Measurements from ENCODE around the gene ZNF462.

Gene ZNF462

GRCh38 chr9:106878934-106879333, 16.0 kb downstream of the ZNF462 start:
- no peaks in the 10 kb centered on the region for H3K36me3 ChIP-seq (ENCODE audit: insufficient read depth)
- H3K27ac ChIP-seq = no peak overlapping the region
- peaks cover 4% of the 10 kb centered on the region; the same call in 1 of the 2 replicates for H3K79me2 ChIP-seq (ENCODE audit: insufficient read depth, low read depth)
- H3K27me3 ChIP-seq (ENCODE audit: insufficient read depth, low read depth) = no peaks in the 10 kb centered on the region
- TF ChIP-seq, protein P1, sequence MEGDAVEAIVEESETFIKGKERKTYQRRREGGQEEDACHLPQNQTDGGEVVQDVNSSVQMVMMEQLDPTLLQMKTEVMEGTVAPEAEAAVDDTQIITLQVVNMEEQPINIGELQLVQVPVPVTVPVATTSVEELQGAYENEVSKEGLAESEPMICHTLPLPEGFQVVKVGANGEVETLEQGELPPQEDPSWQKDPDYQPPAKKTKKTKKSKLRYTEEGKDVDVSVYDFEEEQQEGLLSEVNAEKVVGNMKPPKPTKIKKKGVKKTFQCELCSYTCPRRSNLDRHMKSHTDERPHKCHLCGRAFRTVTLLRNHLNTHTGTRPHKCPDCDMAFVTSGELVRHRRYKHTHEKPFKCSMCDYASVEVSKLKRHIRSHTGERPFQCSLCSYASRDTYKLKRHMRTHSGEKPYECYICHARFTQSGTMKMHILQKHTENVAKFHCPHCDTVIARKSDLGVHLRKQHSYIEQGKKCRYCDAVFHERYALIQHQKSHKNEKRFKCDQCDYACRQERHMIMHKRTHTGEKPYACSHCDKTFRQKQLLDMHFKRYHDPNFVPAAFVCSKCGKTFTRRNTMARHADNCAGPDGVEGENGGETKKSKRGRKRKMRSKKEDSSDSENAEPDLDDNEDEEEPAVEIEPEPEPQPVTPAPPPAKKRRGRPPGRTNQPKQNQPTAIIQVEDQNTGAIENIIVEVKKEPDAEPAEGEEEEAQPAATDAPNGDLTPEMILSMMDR (conservative IDR thresholded peaks at IDR 0.05; ENCODE audit: low read depth, low read length) = no peak
- peaks cover 6% of the 10 kb centered on the region for H3K4me1 ChIP-seq (ENCODE audit: low read depth, poor library complexity, severe bottlenecking)
- no peak overlapping the region for H3K4me2 ChIP-seq
- no peak overlapping the region for H2AFZ ChIP-seq (ENCODE audit: low read depth)
- H3K4me3 ChIP-seq (IDR thresholded peaks at IDR 0.05; ENCODE audit: insufficient read depth, low read depth, low read length) = no peak overlapping the region
- no peak overlapping the region for H3K9ac ChIP-seq
- no peaks in the 10 kb centered on the region for H4K20me1 ChIP-seq (ENCODE audit: insufficient read depth)

GRCh38 chr9:106879439-106879882, 16.5 kb downstream of the ZNF462 start:
- Histone ChIP-seq H3K4me3 (IDR thresholded peaks at IDR 0.05; ENCODE audit: insufficient read depth, low read depth, low read length) (no peak overlapping the region), H3K9ac (no peak overlapping the region), H3K4me2 (no peak overlapping the region), H3K36me3 (ENCODE audit: insufficient read depth) (no peaks in the 10 kb centered on the region), H3K4me1 (ENCODE audit: low read depth, poor library complexity, severe bottlenecking) (peaks cover 6% of the 10 kb centered on the region), H4K20me1 (ENCODE audit: insufficient read depth) (no peaks in the 10 kb centered on the region), H2AFZ (ENCODE audit: low read depth) (no peak overlapping the region), H3K27ac (no peak overlapping the region), H3K79me2 (ENCODE audit: insufficient read depth, low read depth) (peaks cover 4% of the 10 kb centered on the region; the same call in 1 of the 2 replicates), H3K27me3 (ENCODE audit: insufficient read depth, low read depth) (no peaks in the 10 kb centered on the region)
- TF ChIP-seq, protein P1 (conservative IDR thresholded peaks at IDR 0.05; ENCODE audit: low read depth, low read length) = no peak

DNA sequence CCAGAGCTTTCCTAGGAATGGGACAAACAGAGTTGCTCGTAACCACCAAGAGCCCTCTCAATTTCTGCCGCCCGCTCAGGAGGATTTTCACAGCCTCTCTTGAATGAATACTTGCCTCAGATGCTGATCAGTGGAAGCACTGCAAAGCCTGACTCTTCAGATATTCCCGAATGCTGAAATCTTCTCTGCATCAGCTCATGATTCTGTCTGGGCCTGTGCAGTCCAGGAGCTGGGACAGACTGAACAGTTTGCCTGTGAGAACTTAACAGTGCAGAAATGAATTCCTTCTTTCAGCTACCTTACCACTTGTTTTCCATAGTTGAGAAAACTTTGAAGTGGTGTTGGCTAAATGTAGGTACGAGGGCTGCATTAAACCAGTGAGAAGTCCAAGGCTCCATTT, 17.1 kb downstream of the ZNF462 start:
- no peak overlapping the region for H3K4me2 ChIP-seq
- no peak overlapping the region for H3K4me3 ChIP-seq (IDR thresholded peaks at IDR 0.05; ENCODE audit: insufficient read depth, low read depth, low read length)
- H2AFZ ChIP-seq (ENCODE audit: low read depth) = no peak overlapping the region
- H3K36me3 ChIP-seq (ENCODE audit: insufficient read depth) = no peaks in the 10 kb centered on the region
- no peaks in the 10 kb centered on the region for H4K20me1 ChIP-seq (ENCODE audit: insufficient read depth)
- H3K27me3 ChIP-seq (ENCODE audit: insufficient read depth, low read depth) = no peaks in the 10 kb centered on the region
- H3K79me2 ChIP-seq (ENCODE audit: insufficient read depth, low read depth) = peaks cover 4% of the 10 kb centered on the region; the same call in 1 of the 2 replicates
- peaks cover 6% of the 10 kb centered on the region for H3K4me1 ChIP-seq (ENCODE audit: low read depth, poor library complexity, severe bottlenecking)
- no peak overlapping the region for H3K27ac ChIP-seq
- H3K9ac ChIP-seq = no peak overlapping the region
- TF ChIP-seq, protein P1 (conservative IDR thresholded peaks at IDR 0.05; ENCODE audit: low read depth, low read length) = no peak

GRCh38 chr9:106880863-106881262, 17.9 kb downstream of the ZNF462 start:
- H3K4me1 ChIP-seq (ENCODE audit: low read depth, poor library complexity, severe bottlenecking) = peaks cover 6% of the 10 kb centered on the region
- no peak overlapping the region for H3K9ac ChIP-seq
- no peak overlapping the region for H2AFZ ChIP-seq (ENCODE audit: low read depth)
- no peak overlapping the region for H3K4me2 ChIP-seq
- no peak overlapping the region for H3K4me3 ChIP-seq (IDR thresholded peaks at IDR 0.05; ENCODE audit: insufficient read depth, low read depth, low read length)
- H3K36me3 ChIP-seq (ENCODE audit: insufficient read depth) = no peaks in the 10 kb centered on the region
- H3K27me3 ChIP-seq (ENCODE audit: insufficient read depth, low read depth) = no peaks in the 10 kb centered on the region
- H4K20me1 ChIP-seq (ENCODE audit: insufficient read depth) = no peaks in the 10 kb centered on the region
- H3K79me2 ChIP-seq (ENCODE audit: insufficient read depth, low read depth) = peaks cover 4% of the 10 kb centered on the region; the same call in 1 of the 2 replicates
- TF ChIP-seq, protein P1 (conservative IDR thresholded peaks at IDR 0.05; ENCODE audit: low read depth, low read length) = no peak
- H3K27ac ChIP-seq = no peak overlapping the region
